ENCODE data around the gene TMEM263. TPM values are rescaled to one million over a fixed set of nuclear protein-coding genes. Genes with fewer than 3 reads are reported as not detected.

Gene TMEM263
- total and polyA plus RNA-seq, 9 of the 15 experiments (the other 6 are each of a cell fraction or from before 2014, with no cell fraction given): 12.6 to 36.7 (median 24.4) TPM

DNA sequence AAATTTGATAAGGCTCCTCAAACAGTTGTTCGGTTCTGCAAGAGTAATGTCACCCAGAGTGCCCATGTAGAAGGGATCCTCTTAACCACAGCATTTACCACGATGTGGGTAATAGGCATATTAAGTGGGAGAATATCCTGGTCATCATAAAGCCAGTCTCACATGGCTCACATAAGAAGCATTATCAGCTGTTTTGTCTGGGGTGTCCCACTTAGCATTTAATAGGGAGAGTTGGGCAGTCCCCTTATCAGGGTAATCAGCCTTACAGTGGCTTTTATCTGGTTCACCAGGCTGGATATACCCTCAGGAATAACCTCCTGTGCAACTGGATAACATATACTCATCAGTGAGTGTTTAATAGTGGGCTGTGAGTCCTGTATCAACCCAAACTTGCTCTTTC is 12.9 kb upstream of the TMEM263 start (continued):
- TF ChIP-seq ZNF121 (CRISPR knock-in tag; conservative IDR thresholded peaks at IDR 0.05) (no peak), TBL1XR1 (IDR thresholded peaks at IDR 0.05; ENCODE audit: low read length in 2 of 2) (peak in 1 of 2 experiments; percentile 48; a peak in 1 of 4 replicates), GATAD2A (IDR thresholded peaks at IDR 0.05) (0 out of 2 replicates have a peak, but pooled peaks have one; percentile 53), FOSL1 (tag; conservative IDR thresholded peaks at IDR 0.05) (peak; percentile 67), SP2 (IDR thresholded peaks at IDR 0.05; ENCODE audit: extremely low read depth, low read depth, low read length, poor library complexity, severe bottlenecking) (no peak), PRDM10 (IDR thresholded peaks at IDR 0.05; ENCODE audit: partially characterized antibody) (peak; percentile 83), TEAD4 (IDR thresholded peaks at IDR 0.05; ENCODE audit: low read length) (peak; percentile 94), TEAD4 (CRISPR knock-in tag; IDR thresholded peaks at IDR 0.05; ENCODE audit: borderline replicate concordance) (no peak), MITF (IDR thresholded peaks at IDR 0.05) (no peak), CTBP1 (IDR thresholded peaks at IDR 0.05; ENCODE audit: borderline replicate concordance) (peak; percentile 10; the same call in 1 of the 2 replicates), TRIM24 (IDR thresholded peaks at IDR 0.05) (peak in 1 of 2 experiments; percentile 54; a peak in 1 of 4 replicates), RCOR1 (IDR thresholded peaks at IDR 0.05; ENCODE audit: borderline replicate concordance in 1 of 2, low read depth in 2 of 2, low read length in 2 of 2) (peak in 1 of 2 experiments; percentile 71; a peak in 1 of 4 replicates), KDM1A (IDR thresholded peaks at IDR 0.05) (0 out of 4 replicates have a peak, but pooled peaks of 1 of the 2 experiments have one; percentile 9), ARID1B (IDR thresholded peaks at IDR 0.05) (peak; percentile 94)
- TF ChIP-seq, protein P1, sequence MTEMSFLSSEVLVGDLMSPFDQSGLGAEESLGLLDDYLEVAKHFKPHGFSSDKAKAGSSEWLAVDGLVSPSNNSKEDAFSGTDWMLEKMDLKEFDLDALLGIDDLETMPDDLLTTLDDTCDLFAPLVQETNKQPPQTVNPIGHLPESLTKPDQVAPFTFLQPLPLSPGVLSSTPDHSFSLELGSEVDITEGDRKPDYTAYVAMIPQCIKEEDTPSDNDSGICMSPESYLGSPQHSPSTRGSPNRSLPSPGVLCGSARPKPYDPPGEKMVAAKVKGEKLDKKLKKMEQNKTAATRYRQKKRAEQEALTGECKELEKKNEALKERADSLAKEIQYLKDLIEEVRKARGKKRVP (CRISPR knock-in tag; IDR thresholded peaks at IDR 0.05): 0 out of 2 replicates have a peak, but pooled peaks have one; percentile 27
- TF ChIP-seq, protein P2, sequence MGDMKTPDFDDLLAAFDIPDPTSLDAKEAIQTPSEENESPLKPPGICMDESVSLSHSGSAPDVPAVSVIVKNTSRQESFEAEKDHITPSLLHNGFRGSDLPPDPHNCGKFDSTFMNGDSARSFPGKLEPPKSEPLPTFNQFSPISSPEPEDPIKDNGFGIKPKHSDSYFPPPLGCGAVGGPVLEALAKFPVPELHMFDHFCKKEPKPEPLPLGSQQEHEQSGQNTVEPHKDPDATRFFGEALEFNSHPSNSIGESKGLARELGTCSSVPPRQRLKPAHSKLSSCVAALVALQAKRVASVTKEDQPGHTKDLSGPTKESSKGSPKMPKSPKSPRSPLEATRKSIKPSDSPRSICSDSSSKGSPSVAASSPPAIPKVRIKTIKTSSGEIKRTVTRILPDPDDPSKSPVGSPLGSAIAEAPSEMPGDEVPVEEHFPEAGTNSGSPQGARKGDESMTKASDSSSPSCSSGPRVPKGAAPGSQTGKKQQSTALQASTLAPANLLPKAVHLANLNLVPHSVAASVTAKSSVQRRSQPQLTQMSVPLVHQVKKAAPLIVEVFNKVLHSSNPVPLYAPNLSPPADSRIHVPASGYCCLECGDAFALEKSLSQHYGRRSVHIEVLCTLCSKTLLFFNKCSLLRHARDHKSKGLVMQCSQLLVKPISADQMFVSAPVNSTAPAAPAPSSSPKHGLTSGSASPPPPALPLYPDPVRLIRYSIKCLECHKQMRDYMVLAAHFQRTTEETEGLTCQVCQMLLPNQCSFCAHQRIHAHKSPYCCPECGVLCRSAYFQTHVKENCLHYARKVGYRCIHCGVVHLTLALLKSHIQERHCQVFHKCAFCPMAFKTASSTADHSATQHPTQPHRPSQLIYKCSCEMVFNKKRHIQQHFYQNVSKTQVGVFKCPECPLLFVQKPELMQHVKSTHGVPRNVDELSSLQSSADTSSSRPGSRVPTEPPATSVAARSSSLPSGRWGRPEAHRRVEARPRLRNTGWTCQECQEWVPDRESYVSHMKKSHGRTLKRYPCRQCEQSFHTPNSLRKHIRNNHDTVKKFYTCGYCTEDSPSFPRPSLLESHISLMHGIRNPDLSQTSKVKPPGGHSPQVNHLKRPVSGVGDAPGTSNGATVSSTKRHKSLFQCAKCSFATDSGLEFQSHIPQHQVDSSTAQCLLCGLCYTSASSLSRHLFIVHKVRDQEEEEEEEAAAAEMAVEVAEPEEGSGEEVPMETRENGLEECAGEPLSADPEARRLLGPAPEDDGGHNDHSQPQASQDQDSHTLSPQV (IDR thresholded peaks at IDR 0.05): 0 out of 2 replicates have a peak, but pooled peaks have one; percentile 19
- TF ChIP-seq, protein P3, sequence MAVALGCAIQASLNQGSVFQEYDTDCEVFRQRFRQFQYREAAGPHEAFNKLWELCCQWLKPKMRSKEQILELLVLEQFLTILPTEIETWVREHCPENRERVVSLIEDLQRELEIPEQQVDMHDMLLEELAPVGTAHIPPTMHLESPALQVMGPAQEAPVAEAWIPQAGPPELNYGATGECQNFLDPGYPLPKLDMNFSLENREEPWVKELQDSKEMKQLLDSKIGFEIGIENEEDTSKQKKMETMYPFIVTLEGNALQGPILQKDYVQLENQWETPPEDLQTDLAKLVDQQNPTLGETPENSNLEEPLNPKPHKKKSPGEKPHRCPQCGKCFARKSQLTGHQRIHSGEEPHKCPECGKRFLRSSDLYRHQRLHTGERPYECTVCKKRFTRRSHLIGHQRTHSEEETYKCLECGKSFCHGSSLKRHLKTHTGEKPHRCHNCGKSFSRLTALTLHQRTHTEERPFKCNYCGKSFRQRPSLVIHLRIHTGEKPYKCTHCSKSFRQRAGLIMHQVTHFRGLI (CRISPR knock-in tag; IDR thresholded peaks at IDR 0.05): no peak
